ENCODE results near the gene NDUFB7. TPM values are rescaled to one million over a fixed set of nuclear protein-coding genes. Genes with fewer than 3 reads are reported as not detected.

The NDUFB7 gene
- total and polyA plus RNA-seq, 2 experiments from 2014 or later: 289 to 463 TPM

DNA sequence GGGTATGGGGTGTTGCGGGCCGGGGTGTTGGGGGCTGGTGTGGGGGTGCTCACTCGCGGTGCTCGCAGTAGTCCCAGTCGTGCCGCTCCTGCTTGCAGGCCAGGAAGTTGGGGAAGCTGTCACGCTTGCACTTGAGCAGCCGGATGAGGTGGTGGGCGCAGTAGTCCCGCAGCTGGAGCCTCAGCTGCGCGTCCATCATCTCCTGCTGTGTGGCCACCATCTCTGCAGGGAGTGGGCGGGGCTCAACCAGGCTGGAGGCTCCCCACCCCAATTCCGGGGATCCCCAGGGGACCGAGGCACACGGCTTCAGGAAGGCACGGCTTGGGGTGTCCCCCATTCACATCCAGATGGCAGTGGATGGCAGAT is 5.2 kb downstream of the NDUFB7 start:
- ATAC-seq (no peak), DNase-seq (ENCODE audit: low spot score) (no peak)
- Histone ChIP-seq H3K9me2 (ENCODE audit: insufficient read depth) (no peaks in the 10 kb centered on the region), H4K20me1 (replicated peaks; ENCODE audit: insufficient read depth) (peaks cover 3% of the 10 kb centered on the region), H3K36me3 (ENCODE audit: insufficient read depth) (no peaks in the 10 kb centered on the region; the same call in 1 of the 2 replicates), H3K27ac (ENCODE audit: low read depth) (no peak overlapping the region), H2AFZ (no peak overlapping the region), H3K4me1 (ENCODE audit: insufficient read depth) (peaks cover 26% of the 10 kb centered on the region), H3K27me3 (ENCODE audit: insufficient read depth) (no peaks in the 10 kb centered on the region), H3K4me2 (no peak overlapping the region), H3F3A (replicated peaks; ENCODE audit: low read depth) (peaks cover 14% of the 10 kb centered on the region; the same call in 1 of the 2 replicates), H3K4me3 (no peak overlapping the region), H3K79me2 (replicated peaks; ENCODE audit: insufficient read depth) (peaks cover 23% of the 10 kb centered on the region)
- Mint-ChIP-seq H3K9me3 (no peaks in the 10 kb centered on the region; the same call in 1 of the 3 replicates), H3K27ac (no peak overlapping the region), H3K27me3 (ENCODE audit: insufficient read depth, low read depth, poor library complexity) (peaks cover 8% of the 10 kb centered on the region), H3K36me3 (ENCODE audit: low read depth) (peaks cover 12% of the 10 kb centered on the region), H3K4me1 (peaks cover 31% of the 10 kb centered on the region), H3K4me3 (no peak overlapping the region)
- TF ChIP-seq JUNB (IDR thresholded peaks at IDR 0.05; ENCODE audit: unreplicated experiment): no peak
- TF ChIP-seq STAT1 (IDR thresholded peaks at IDR 0.05; ENCODE audit: unreplicated experiment): no peak
- no peak for TF ChIP-seq EZH2phosphoT487 (IDR thresholded peaks at IDR 0.05; ENCODE audit: unreplicated experiment)
- no peak for TF ChIP-seq ZNF114 (CRISPR knock-in tag; IDR thresholded peaks at IDR 0.05)
- no peak for TF ChIP-seq ZNF331 (CRISPR knock-in tag; IDR thresholded peaks at IDR 0.05; ENCODE audit: low read depth)
- TF ChIP-seq, protein P1, sequence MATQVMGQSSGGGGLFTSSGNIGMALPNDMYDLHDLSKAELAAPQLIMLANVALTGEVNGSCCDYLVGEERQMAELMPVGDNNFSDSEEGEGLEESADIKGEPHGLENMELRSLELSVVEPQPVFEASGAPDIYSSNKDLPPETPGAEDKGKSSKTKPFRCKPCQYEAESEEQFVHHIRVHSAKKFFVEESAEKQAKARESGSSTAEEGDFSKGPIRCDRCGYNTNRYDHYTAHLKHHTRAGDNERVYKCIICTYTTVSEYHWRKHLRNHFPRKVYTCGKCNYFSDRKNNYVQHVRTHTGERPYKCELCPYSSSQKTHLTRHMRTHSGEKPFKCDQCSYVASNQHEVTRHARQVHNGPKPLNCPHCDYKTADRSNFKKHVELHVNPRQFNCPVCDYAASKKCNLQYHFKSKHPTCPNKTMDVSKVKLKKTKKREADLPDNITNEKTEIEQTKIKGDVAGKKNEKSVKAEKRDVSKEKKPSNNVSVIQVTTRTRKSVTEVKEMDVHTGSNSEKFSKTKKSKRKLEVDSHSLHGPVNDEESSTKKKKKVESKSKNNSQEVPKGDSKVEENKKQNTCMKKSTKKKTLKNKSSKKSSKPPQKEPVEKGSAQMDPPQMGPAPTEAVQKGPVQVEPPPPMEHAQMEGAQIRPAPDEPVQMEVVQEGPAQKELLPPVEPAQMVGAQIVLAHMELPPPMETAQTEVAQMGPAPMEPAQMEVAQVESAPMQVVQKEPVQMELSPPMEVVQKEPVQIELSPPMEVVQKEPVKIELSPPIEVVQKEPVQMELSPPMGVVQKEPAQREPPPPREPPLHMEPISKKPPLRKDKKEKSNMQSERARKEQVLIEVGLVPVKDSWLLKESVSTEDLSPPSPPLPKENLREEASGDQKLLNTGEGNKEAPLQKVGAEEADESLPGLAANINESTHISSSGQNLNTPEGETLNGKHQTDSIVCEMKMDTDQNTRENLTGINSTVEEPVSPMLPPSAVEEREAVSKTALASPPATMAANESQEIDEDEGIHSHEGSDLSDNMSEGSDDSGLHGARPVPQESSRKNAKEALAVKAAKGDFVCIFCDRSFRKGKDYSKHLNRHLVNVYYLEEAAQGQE (IDR thresholded peaks at IDR 0.05; ENCODE audit: unreplicated experiment): no peak
- no peak for TF ChIP-seq EZH2 (IDR thresholded peaks at IDR 0.05; ENCODE audit: low read depth, unreplicated experiment)
- no peak for TF ChIP-seq POLR2AphosphoS5 (IDR thresholded peaks at IDR 0.05; ENCODE audit: low read depth)
- TF ChIP-seq CREB1 (CRISPR knock-in tag; IDR thresholded peaks at IDR 0.05; ENCODE audit: low read depth): no peak
- TF ChIP-seq, protein P2, sequence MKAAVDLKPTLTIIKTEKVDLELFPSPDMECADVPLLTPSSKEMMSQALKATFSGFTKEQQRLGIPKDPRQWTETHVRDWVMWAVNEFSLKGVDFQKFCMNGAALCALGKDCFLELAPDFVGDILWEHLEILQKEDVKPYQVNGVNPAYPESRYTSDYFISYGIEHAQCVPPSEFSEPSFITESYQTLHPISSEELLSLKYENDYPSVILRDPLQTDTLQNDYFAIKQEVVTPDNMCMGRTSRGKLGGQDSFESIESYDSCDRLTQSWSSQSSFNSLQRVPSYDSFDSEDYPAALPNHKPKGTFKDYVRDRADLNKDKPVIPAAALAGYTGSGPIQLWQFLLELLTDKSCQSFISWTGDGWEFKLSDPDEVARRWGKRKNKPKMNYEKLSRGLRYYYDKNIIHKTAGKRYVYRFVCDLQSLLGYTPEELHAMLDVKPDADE (IDR thresholded peaks at IDR 0.05): no peak
- TF ChIP-seq, protein P3, sequence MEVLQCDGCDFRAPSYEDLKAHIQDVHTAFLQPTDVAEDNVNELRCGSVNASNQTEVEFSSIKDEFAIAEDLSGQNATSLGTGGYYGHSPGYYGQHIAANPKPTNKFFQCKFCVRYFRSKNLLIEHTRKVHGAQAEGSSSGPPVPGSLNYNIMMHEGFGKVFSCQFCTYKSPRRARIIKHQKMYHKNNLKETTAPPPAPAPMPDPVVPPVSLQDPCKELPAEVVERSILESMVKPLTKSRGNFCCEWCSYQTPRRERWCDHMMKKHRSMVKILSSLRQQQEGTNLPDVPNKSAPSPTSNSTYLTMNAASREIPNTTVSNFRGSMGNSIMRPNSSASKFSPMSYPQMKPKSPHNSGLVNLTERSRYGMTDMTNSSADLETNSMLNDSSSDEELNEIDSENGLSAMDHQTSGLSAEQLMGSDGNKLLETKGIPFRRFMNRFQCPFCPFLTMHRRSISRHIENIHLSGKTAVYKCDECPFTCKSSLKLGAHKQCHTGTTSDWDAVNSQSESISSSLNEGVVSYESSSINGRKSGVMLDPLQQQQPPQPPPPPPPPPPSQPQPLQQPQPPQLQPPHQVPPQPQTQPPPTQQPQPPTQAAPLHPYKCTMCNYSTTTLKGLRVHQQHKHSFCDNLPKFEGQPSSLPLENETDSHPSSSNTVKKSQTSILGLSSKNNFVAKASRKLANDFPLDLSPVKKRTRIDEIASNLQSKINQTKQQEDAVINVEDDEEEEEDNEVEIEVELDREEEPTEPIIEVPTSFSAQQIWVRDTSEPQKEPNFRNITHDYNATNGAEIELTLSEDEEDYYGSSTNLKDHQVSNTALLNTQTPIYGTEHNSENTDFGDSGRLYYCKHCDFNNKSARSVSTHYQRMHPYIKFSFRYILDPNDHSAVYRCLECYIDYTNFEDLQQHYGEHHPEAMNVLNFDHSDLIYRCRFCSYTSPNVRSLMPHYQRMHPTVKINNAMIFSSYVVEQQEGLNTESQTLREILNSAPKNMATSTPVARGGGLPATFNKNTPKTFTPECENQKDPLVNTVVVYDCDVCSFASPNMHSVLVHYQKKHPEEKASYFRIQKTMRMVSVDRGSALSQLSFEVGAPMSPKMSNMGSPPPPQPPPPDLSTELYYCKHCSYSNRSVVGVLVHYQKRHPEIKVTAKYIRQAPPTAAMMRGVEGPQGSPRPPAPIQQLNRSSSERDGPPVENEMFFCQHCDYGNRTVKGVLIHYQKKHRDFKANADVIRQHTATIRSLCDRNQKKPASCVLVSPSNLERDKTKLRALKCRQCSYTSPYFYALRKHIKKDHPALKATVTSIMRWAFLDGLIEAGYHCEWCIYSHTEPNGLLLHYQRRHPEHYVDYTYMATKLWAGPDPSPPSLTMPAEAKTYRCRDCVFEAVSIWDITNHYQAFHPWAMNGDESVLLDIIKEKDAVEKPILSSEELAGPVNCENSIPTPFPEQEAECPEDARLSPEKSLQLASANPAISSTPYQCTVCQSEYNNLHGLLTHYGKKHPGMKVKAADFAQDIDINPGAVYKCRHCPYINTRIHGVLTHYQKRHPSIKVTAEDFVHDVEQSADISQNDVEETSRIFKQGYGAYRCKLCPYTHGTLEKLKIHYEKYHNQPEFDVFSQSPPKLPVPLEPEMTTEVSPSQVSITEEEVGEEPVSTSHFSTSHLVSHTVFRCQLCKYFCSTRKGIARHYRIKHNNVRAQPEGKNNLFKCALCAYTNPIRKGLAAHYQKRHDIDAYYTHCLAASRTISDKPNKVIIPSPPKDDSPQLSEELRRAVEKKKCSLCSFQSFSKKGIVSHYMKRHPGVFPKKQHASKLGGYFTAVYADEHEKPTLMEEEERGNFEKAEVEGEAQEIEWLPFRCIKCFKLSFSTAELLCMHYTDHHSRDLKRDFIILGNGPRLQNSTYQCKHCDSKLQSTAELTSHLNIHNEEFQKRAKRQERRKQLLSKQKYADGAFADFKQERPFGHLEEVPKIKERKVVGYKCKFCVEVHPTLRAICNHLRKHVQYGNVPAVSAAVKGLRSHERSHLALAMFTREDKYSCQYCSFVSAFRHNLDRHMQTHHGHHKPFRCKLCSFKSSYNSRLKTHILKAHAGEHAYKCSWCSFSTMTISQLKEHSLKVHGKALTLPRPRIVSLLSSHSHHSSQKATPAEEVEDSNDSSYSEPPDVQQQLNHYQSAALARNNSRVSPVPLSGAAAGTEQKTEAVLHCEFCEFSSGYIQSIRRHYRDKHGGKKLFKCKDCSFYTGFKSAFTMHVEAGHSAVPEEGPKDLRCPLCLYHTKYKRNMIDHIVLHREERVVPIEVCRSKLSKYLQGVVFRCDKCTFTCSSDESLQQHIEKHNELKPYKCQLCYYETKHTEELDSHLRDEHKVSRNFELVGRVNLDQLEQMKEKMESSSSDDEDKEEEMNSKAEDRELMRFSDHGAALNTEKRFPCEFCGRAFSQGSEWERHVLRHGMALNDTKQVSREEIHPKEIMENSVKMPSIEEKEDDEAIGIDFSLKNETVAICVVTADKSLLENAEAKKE (CRISPR knock-in tag; IDR thresholded peaks at IDR 0.05): no peak
- no peak for TF ChIP-seq NANOG (IDR thresholded peaks at IDR 0.05; ENCODE audit: borderline replicate concordance)
- TF ChIP-seq, protein P4, sequence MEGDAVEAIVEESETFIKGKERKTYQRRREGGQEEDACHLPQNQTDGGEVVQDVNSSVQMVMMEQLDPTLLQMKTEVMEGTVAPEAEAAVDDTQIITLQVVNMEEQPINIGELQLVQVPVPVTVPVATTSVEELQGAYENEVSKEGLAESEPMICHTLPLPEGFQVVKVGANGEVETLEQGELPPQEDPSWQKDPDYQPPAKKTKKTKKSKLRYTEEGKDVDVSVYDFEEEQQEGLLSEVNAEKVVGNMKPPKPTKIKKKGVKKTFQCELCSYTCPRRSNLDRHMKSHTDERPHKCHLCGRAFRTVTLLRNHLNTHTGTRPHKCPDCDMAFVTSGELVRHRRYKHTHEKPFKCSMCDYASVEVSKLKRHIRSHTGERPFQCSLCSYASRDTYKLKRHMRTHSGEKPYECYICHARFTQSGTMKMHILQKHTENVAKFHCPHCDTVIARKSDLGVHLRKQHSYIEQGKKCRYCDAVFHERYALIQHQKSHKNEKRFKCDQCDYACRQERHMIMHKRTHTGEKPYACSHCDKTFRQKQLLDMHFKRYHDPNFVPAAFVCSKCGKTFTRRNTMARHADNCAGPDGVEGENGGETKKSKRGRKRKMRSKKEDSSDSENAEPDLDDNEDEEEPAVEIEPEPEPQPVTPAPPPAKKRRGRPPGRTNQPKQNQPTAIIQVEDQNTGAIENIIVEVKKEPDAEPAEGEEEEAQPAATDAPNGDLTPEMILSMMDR (conservative IDR thresholded peaks at IDR 0.05; ENCODE audit: low read depth in 2 of 2): no peak

Measured in GM23338 (cell line).